H1 (cell line): Measurements from ENCODE around the gene UBE2D2. TPM values are rescaled to one million over a fixed set of nuclear protein-coding genes. Genes with fewer than 3 reads are reported as not detected.

Source experiments
- CTCF ChIA-PET: fragments of 300-600 bp; sonication (Branson Sonifier 250); formaldehyde crosslinking; loops from one replicate; lab custom pipeline; 2021; ENCODE audit not compliant: partially characterized antibody; lab: Charles Lee
- POLR2A ChIA-PET: fragments of 300-600 bp; sonication (Branson Sonifier 250); formaldehyde crosslinking; loops from one replicate; lab custom pipeline; 2021; ENCODE audit warnings: inconsistent platforms; ENCODE audit not compliant: partially characterized antibody; lab: Charles Lee
- DNase-seq, 2 experiments: peaks; one replicate each; pipeline versions ENCODE4 v3.0.0 to v3.0.0-alpha.2; 2010 to 2022; ENCODE audit warnings: low spot score in 2 of 2, low read depth in 1 of 2, mixed read lengths in 1 of 2
- FAIRE-seq: peaks from 2 replicates; lab custom pipeline; 2011; peaks lifted over from hg19 to GRCh38; lab: Jason Lieb, UNC
- H2AFZ ChIP-seq: 2 replicates; pipeline ENCODE4 v1.8.1; 2012; ENCODE audit warnings: low read length, inconsistent platforms
- H2AK5ac ChIP-seq: 2 replicates; pipeline ENCODE4 v1.6.1; 2013; ENCODE audit warnings: low read depth, low read length
- H2BK120ac ChIP-seq: replicated peaks from 2 replicates; pipeline ENCODE3; 2013; ENCODE audit warnings: low read depth, low read length, inconsistent platforms
- H2BK12ac ChIP-seq: 2 replicates; pipeline ENCODE4 v1.6.1; 2013; ENCODE audit warnings: low read depth, low read length
- H2BK15ac ChIP-seq: 2 replicates; pipeline ENCODE4 v1.6.1; 2013; ENCODE audit warnings: low read length
- H2BK20ac ChIP-seq: 2 replicates; pipeline ENCODE4 v1.6.1; 2013; ENCODE audit warnings: low read length
- H2BK5ac ChIP-seq: 2 replicates; pipeline ENCODE4 v1.6.1; 2013; ENCODE audit warnings: low read depth, low read length
- H3K14ac ChIP-seq: 2 replicates; pipeline ENCODE4 v1.6.1; 2013; ENCODE audit warnings: inconsistent platforms; ENCODE audit not compliant: insufficient read length
- H3K18ac ChIP-seq: 2 replicates; pipeline ENCODE4 v1.6.1; 2013; ENCODE audit warnings: low read length; ENCODE audit errors: extremely low read depth
- H3K23ac ChIP-seq: 2 replicates; pipeline ENCODE4 v1.6.1; 2013; ENCODE audit warnings: inconsistent platforms; ENCODE audit not compliant: insufficient read length
- H3K23me2 ChIP-seq: 2 replicates; pipeline ENCODE4 v1.6.1; 2013; ENCODE audit warnings: low read depth, low read length
- H3K27ac ChIP-seq: 2 replicates; pipeline ENCODE4 v1.6.1; 2011; ENCODE audit warnings: low read depth, low read length, inconsistent platforms
- H3K27me3 ChIP-seq, 4 experiments: replicated peaks in 1 of 4; 1 replicate in 1 of 4; 2 replicates in 3 of 4; pipeline versions ENCODE4 v1.6.1 to v1.8.1; 2011 to 2013; ENCODE audit warnings: low read length in 3 of 4, mild to moderate bottlenecking in 3 of 4, inconsistent platforms in 2 of 4, mixed read lengths in 2 of 4, moderate library complexity in 1 of 4; ENCODE audit not compliant: control insufficient read depth in 3 of 4, insufficient read depth in 3 of 4; ENCODE audit errors: extremely low read depth in 1 of 4
- H3K36me3 ChIP-seq, 4 experiments: 2 replicates each; pipeline versions ENCODE4 v1.6.1 to v1.8.1; 2011 to 2013; ENCODE audit warnings: mild to moderate bottlenecking in 4 of 4, low read length in 3 of 4, moderate library complexity in 2 of 4, control low read depth in 1 of 4, inconsistent platforms in 1 of 4; ENCODE audit not compliant: insufficient read depth in 4 of 4, control insufficient read depth in 2 of 4
- H3K4ac ChIP-seq: replicated peaks from 2 replicates; pipeline ENCODE3; 2013; ENCODE audit warnings: low read length, low read depth, mixed read lengths, inconsistent platforms; ENCODE audit not compliant: insufficient read length
- H3K4me1 ChIP-seq, 4 experiments: replicated peaks in 1 of 4; 1 replicate in 1 of 4; 2 replicates in 3 of 4; pipeline versions ENCODE4 v1.6.1 to v1.8.1; 2011 to 2013; ENCODE audit warnings: low read length in 3 of 4, inconsistent platforms in 2 of 4, mixed read lengths in 1 of 4; ENCODE audit not compliant: insufficient read depth in 4 of 4, control insufficient read depth in 3 of 4
- H3K4me2 ChIP-seq, 2 experiments: 2 replicates each; pipeline versions ENCODE4 v1.6.1 to v1.8.1; 2011 to 2013; ENCODE audit warnings: low read depth in 2 of 2, low read length in 2 of 2, control low read depth in 1 of 2, inconsistent platforms in 1 of 2, mild to moderate bottlenecking in 1 of 2; ENCODE audit not compliant: insufficient read depth in 1 of 2
- H3K4me3 ChIP-seq, 4 experiments: fragments of 200-600, 300-600 bp in 1 of 4; sonication (generic), shearing (Covaris generic), sonication (Bioruptor Twin) in 1 of 4; 2 replicates each; pipeline versions ENCODE4 v1.5.1 to v1.8.1; 2011 to 2016; ENCODE audit warnings: low read length in 4 of 4, low read depth in 3 of 4, control low read depth in 2 of 4, inconsistent platforms in 2 of 4, mild to moderate bottlenecking in 2 of 4, mixed read lengths in 1 of 4, moderate library complexity in 1 of 4; ENCODE audit not compliant: insufficient read depth in 2 of 4; ENCODE audit errors: extremely low read depth in 1 of 4
- H3K56ac ChIP-seq: replicated peaks from 2 replicates; pipeline ENCODE3; 2013; ENCODE audit warnings: low read depth, mild to moderate bottlenecking, mixed read lengths, low read length, inconsistent platforms; ENCODE audit not compliant: insufficient read length
- H3K79me1 ChIP-seq: 2 replicates; pipeline ENCODE4 v1.6.1; 2013; ENCODE audit warnings: low read depth, low read length, control low read depth
- H3K79me2 ChIP-seq, 2 experiments: 2 replicates each; pipeline versions ENCODE4 v1.6.1 to v1.8.1; 2012 to 2013; ENCODE audit warnings: low read length in 2 of 2, mild to moderate bottlenecking in 2 of 2, inconsistent platforms in 1 of 2; ENCODE audit not compliant: insufficient read depth in 2 of 2, control insufficient read depth in 1 of 2
- H3K9ac ChIP-seq, 4 experiments: replicated peaks in 1 of 4; 1 replicate in 1 of 4; 2 replicates in 3 of 4; pipeline versions ENCODE4 v1.6.1 to v1.8.1; 2011 to 2013; ENCODE audit warnings: low read depth in 3 of 4, low read length in 3 of 4, control low read depth in 2 of 4, mild to moderate bottlenecking in 2 of 4, moderate library complexity in 2 of 4, inconsistent platforms in 1 of 4; ENCODE audit errors: extremely low read depth in 1 of 4
- H3K9me3 ChIP-seq, 2 experiments: 2 replicates each; pipeline versions ENCODE4 v1.6.1 to v1.8.1; 2012 to 2013; ENCODE audit warnings: mild to moderate bottlenecking in 2 of 2, moderate library complexity in 2 of 2, control low read depth in 1 of 2, inconsistent platforms in 1 of 2, low read depth in 1 of 2, low read length in 1 of 2, mixed read lengths in 1 of 2; ENCODE audit not compliant: insufficient read depth in 2 of 2
- H4K20me1 ChIP-seq, 2 experiments: replicated peaks in 1 of 2; 2 replicates each; pipeline versions ENCODE3 to v1.8.1; 2011 to 2013; ENCODE audit warnings: inconsistent platforms in 2 of 2, low read length in 2 of 2, mild to moderate bottlenecking in 1 of 2; ENCODE audit not compliant: insufficient read depth in 2 of 2, control insufficient read depth in 1 of 2
- H4K5ac ChIP-seq: 2 replicates; pipeline ENCODE4 v1.6.1; 2013; ENCODE audit warnings: low read length, low read depth, mixed read lengths, inconsistent platforms; ENCODE audit not compliant: insufficient read length
- H4K8ac ChIP-seq: 2 replicates; pipeline ENCODE4 v1.8.0; 2013; ENCODE audit warnings: mild to moderate bottlenecking, moderate library complexity, low read length, inconsistent platforms; ENCODE audit not compliant: insufficient read depth; ENCODE audit errors: extremely low read depth
- H4K91ac ChIP-seq: replicated peaks from 2 replicates; pipeline ENCODE3; 2013; ENCODE audit warnings: low read length, mixed read lengths, inconsistent platforms; ENCODE audit not compliant: insufficient read length
- WGBS, 2 experiments: shearing (Covaris generic) in 1 of 2; methylation state at CpG; one replicate each; pipeline versions ENCODE4 v1.1.6 to v1.1.7; 2013 to 2015; ENCODE audit warnings: low lambda C conversion rate in 2 of 2, mixed read lengths in 2 of 2, inconsistent platforms in 1 of 2, low coverage in 1 of 2, missing lambda C conversion rate in 1 of 2; ENCODE audit not compliant: insufficient replicate concordance in 2 of 2, insufficient coverage in 1 of 2, insufficient read length in 1 of 2; ENCODE audit errors: extremely low coverage in 1 of 2, missing lambda C conversion rate in 1 of 2; 5-methylcytosine and 5-hydroxymethylcytosine counted together
- polyA plus RNA-seq, 7 experiments: library from polyadenylated mRNA; depleted of rRNA in 3 of 7; stranded (reverse) in 5 of 7; unstranded in 2 of 7; fragments of >200 nt in 5 of 7; fragments of 200-250 nt in 2 of 7; gene quantifications; 1 replicate in 5 of 7; 2 replicates in 1 of 7; 4 replicates in 1 of 7; pipeline versions ENCODE4 v1.2.1 to v1.2.3, GENCODE V29; 2011 to 2013; ENCODE audit warnings: missing spikeins in 2 of 7, mixed read lengths in 2 of 7
- total RNA-seq: library from RNA; stranded (reverse); fragmentation: NEBNext Ultra II Directional; extraction: Animal tissue kit (Norgen Biotek cat#: 25700); gene quantifications from 2 replicates; pipeline ENCODE4 v1.2.1, GENCODE V29; 2021

UBE2D2 gene
- total and polyA plus RNA-seq, 2 of the 8 experiments (the other 6 are each of a cell fraction or from before 2014, with no cell fraction given) = 66.9 to 203 TPM

- peaks cover 29 to 58% (median 43%) of the 10 kb centered on the region in 4 experiments for H3K4me1 ChIP-seq
- H4K91ac ChIP-seq = peak overlapping the region; percentile 98
- no peaks in the 10 kb centered on the region for H3K36me3 ChIP-seq
- H3K79me1 ChIP-seq = no peaks in the 10 kb centered on the region; the same call in 1 of the 2 replicates
- peak overlapping the region; percentile 100 for H2AK5ac ChIP-seq
- H2BK20ac ChIP-seq = peak overlapping the region; percentile 90; the same call in 1 of the 2 replicates
- H3K14ac ChIP-seq = no peak overlapping the region
- peak overlapping the region; percentile 54 for H3K56ac ChIP-seq
- no peak overlapping the region for H3K23ac ChIP-seq
- H2AFZ ChIP-seq = no peak overlapping the region
- H2BK120ac ChIP-seq = peak overlapping the region; percentile 87
- H3K23me2 ChIP-seq = peaks cover 6% of the 10 kb centered on the region
- peak overlapping the region; percentile 99 for H2BK12ac ChIP-seq
- peak overlapping the region; percentile 88 for H2BK15ac ChIP-seq
- no peaks in the 10 kb centered on the region for H3K9me3 ChIP-seq
- POLR2A ChIA-PET = interaction anchor here (1.3 to 9.8 kb wide), 9 partner anchors 13 to 122 kb away, joined by 3 to 212 read pairs (median 5); partner anchors contain the start of gene CXXC5
- no peak overlapping the region for H4K8ac ChIP-seq
- peak overlapping the region; percentile 66 to 87 for H3K4me2 ChIP-seq
- WGBS, 2 experiments = 28% methylated on average over 3 of the region's 6 CpGs; no CpG with 5 or more reads in 1 of the 2 experiments
- H4K5ac ChIP-seq = peak overlapping the region; percentile 45
- H4K20me1 ChIP-seq = peaks cover 0 to 15% of the 10 kb centered on the region in 2 experiments
- CTCF ChIA-PET = interaction anchor here (1.3 to 20.3 kb wide), 17 partner anchors 12 to 226 kb away, joined by 3 to 385 read pairs (median 43); partner anchors contain the start of gene CXXC5
- H3K4me3 ChIP-seq = peak overlapping the region in 2 of 4 experiments; percentile 36 to 66; a peak in 6 of 8 replicates
- H3K27me3 ChIP-seq = no peaks in the 10 kb centered on the region; a peak in 1 of 7 replicates
- H2BK5ac ChIP-seq = peak overlapping the region; percentile 95; the same call in 1 of the 2 replicates
- FAIRE-seq = no peak
- H3K27ac ChIP-seq = no peak overlapping the region
- H3K9ac ChIP-seq = peak overlapping the region in 2 of 4 experiments; percentile 36 to 51; a peak in 1 of 7 replicates
- peak overlapping the region; percentile 96 for H3K4ac ChIP-seq
- DNase-seq = no peak
- peak overlapping the region; percentile 41; the same call in 1 of the 2 replicates for H3K18ac ChIP-seq
- H3K79me2 ChIP-seq = peaks cover 0 to 4% of the 10 kb centered on the region in 2 experiments; a peak in 1 of 4 replicates
Observed at GRCh38 chr5:139636975-139637408, 75.9 kb downstream of the UBE2D2 start.
